Trophoblast cell (in vitro differentiated cells and primary cell): Measurements from ENCODE around the gene BSND.

ENCODE experiments used
- DNase-seq, 2 donors: peaks; one replicate each; pipeline ENCODE4 v3.0.0-alpha.2; 2016
- H2AFZ ChIP-seq: 2 replicates; pipeline ENCODE4 v1.6.1; 2013; ENCODE audit warnings: low read length, moderate library complexity, mild to moderate bottlenecking; ENCODE audit not compliant: insufficient read depth, poor library complexity
- H2AK5ac ChIP-seq: 2 replicates; pipeline ENCODE4 v1.6.1; 2013; ENCODE audit warnings: mild to moderate bottlenecking, low read length
- H2BK120ac ChIP-seq: 2 replicates; pipeline ENCODE4 v1.6.1; 2013; ENCODE audit warnings: low read length, mild to moderate bottlenecking, moderate library complexity; ENCODE audit not compliant: insufficient read depth, poor library complexity
- H2BK12ac ChIP-seq: 2 replicates; pipeline ENCODE4 v1.6.1; 2013; ENCODE audit warnings: mild to moderate bottlenecking, low read length, moderate library complexity
- H2BK5ac ChIP-seq: 2 replicates; pipeline ENCODE4 v1.6.1; 2013; ENCODE audit warnings: low read length, low read depth, moderate library complexity, mild to moderate bottlenecking; ENCODE audit not compliant: poor library complexity
- H3K14ac ChIP-seq: 2 replicates; pipeline ENCODE4 v1.6.1; 2013; ENCODE audit warnings: mild to moderate bottlenecking, low read length
- H3K18ac ChIP-seq: 2 replicates; pipeline ENCODE4 v1.6.1; 2013; ENCODE audit warnings: mild to moderate bottlenecking, low read length
- H3K23ac ChIP-seq: 2 replicates; pipeline ENCODE4 v1.6.1; 2013; ENCODE audit warnings: low read length
- H3K27ac ChIP-seq: 2 replicates; pipeline ENCODE4 v1.5.1; 2013; ENCODE audit warnings: low read depth, mild to moderate bottlenecking, inconsistent platforms, low read length, moderate library complexity
- H3K27me3 ChIP-seq: 2 replicates; pipeline ENCODE4 v1.6.1; 2013; ENCODE audit warnings: inconsistent platforms, mild to moderate bottlenecking, low read length, moderate library complexity; ENCODE audit not compliant: insufficient read depth
- H3K36me3 ChIP-seq, 2 experiments: 1 replicate in 1 of 2; 2 replicates in 1 of 2; pipeline ENCODE4 v1.6.1; 2013; ENCODE audit warnings: low read length in 2 of 2, mild to moderate bottlenecking in 2 of 2, moderate library complexity in 1 of 2; ENCODE audit not compliant: insufficient read depth in 2 of 2, control insufficient read depth in 1 of 2
- H3K4ac ChIP-seq: 2 replicates; pipeline ENCODE4 v1.6.1; 2013; ENCODE audit warnings: low read depth, mild to moderate bottlenecking, low read length, moderate library complexity
- H3K4me1 ChIP-seq, 2 experiments: 1 replicate in 1 of 2; 2 replicates in 1 of 2; pipeline ENCODE4 v1.6.1; 2013; ENCODE audit warnings: low read length in 2 of 2, mild to moderate bottlenecking in 2 of 2, moderate library complexity in 1 of 2; ENCODE audit not compliant: insufficient read depth in 2 of 2, control insufficient read depth in 1 of 2
- H3K4me2 ChIP-seq: 2 replicates; pipeline ENCODE4 v1.6.1; 2013; ENCODE audit warnings: inconsistent platforms, mild to moderate bottlenecking, low read length, moderate library complexity
- H3K4me3 ChIP-seq: 2 replicates; pipeline ENCODE4 v1.5.1; 2013; ENCODE audit warnings: mild to moderate bottlenecking, low read depth, low read length, inconsistent platforms
- H3K79me1 ChIP-seq: one replicate; pipeline ENCODE4 v1.6.1; 2013; ENCODE audit warnings: low read length
- H3K79me2 ChIP-seq: 2 replicates; pipeline ENCODE4 v1.6.1; 2013; ENCODE audit warnings: low read length, mild to moderate bottlenecking; ENCODE audit not compliant: control insufficient read depth, insufficient read depth, poor library complexity
- H3K9ac ChIP-seq: 2 replicates; pipeline ENCODE4 v1.6.1; 2013; ENCODE audit warnings: mild to moderate bottlenecking, low read length
- H3K9me3 ChIP-seq: 2 replicates; pipeline ENCODE4 v1.6.1; 2013; ENCODE audit warnings: low read depth, mild to moderate bottlenecking, control low read depth, inconsistent platforms, low read length; ENCODE audit not compliant: insufficient read depth
- H4K12ac ChIP-seq: 2 replicates; pipeline ENCODE4 v1.6.1; 2013; ENCODE audit warnings: low read depth, mild to moderate bottlenecking, low read length, moderate library complexity
- H4K8ac ChIP-seq: 2 replicates; pipeline ENCODE4 v1.6.1; 2013; ENCODE audit warnings: low read depth, mild to moderate bottlenecking, low read length, moderate library complexity
- H4K91ac ChIP-seq: one replicate; pipeline ENCODE4 v1.6.1; 2013; ENCODE audit warnings: low read depth, mild to moderate bottlenecking, low read length, moderate library complexity
- WGBS: extraction: QIAGEN DNeasy Blood & Tissue Kit; methylation state at CpG from one replicate; pipeline ENCODE4 v1.1.7; 2013; ENCODE audit warnings: missing lambda C conversion rate; ENCODE audit not compliant: insufficient read length, insufficient coverage; ENCODE audit errors: extremely low coverage; 5-methylcytosine and 5-hydroxymethylcytosine counted together

The BSND gene

GRCh38 chr1:54979327-54979891 lies 19.3 kb upstream of the BSND start:
- no peak overlapping the region for H3K14ac ChIP-seq
- H4K12ac ChIP-seq, result no peak overlapping the region
- no peak overlapping the region for H2BK120ac ChIP-seq
- no CpG with 5 or more reads among the region's 5 CpGs for WGBS
- H3K4ac ChIP-seq, result no peak overlapping the region
- no peak overlapping the region for H2AK5ac ChIP-seq
- H3K23ac ChIP-seq, result no peak overlapping the region
- peaks cover 2% of the 10 kb centered on the region for H3K79me1 ChIP-seq
- no peak overlapping the region for H4K91ac ChIP-seq
- H2AFZ ChIP-seq, result no peak overlapping the region
- no peak for DNase-seq
- H2BK12ac ChIP-seq, result no peak overlapping the region
- no peak overlapping the region for H3K9ac ChIP-seq
- H3K27ac ChIP-seq, result no peak overlapping the region
- no peak overlapping the region for H3K18ac ChIP-seq
- H3K4me1 ChIP-seq, result peaks cover 9 to 17% of the 10 kb centered on the region in 2 experiments
- no peak overlapping the region for H4K8ac ChIP-seq
- no peak overlapping the region for H2BK5ac ChIP-seq
- H3K36me3 ChIP-seq, result no peaks in the 10 kb centered on the region
- no peak overlapping the region for H3K4me2 ChIP-seq
- H3K4me3 ChIP-seq, result no peak overlapping the region
- no peaks in the 10 kb centered on the region for H3K79me2 ChIP-seq
- no peaks in the 10 kb centered on the region for H3K9me3 ChIP-seq
- H3K27me3 ChIP-seq, result peaks cover 14% of the 10 kb centered on the region

GRCh38 chr1:54980046-54980527 lies 18.6 kb upstream of the BSND start:
- Histone ChIP-seq H3K36me3 (no peaks in the 10 kb centered on the region), H4K12ac (no peak overlapping the region), H3K23ac (no peak overlapping the region), H3K9ac (no peak overlapping the region), H3K4me2 (peak overlapping the region; percentile 67), H3K27me3 (peaks cover 14% of the 10 kb centered on the region), H2AK5ac (no peak overlapping the region), H4K8ac (no peak overlapping the region), H2BK5ac (no peak overlapping the region), H3K27ac (no peak overlapping the region), H2AFZ (no peak overlapping the region), H2BK120ac (no peak overlapping the region), H3K4me1 (peaks cover 9 to 17% of the 10 kb centered on the region in 2 experiments), H2BK12ac (no peak overlapping the region), H3K18ac (no peak overlapping the region), H3K79me2 (no peaks in the 10 kb centered on the region), H3K4me3 (no peak overlapping the region), H4K91ac (no peak overlapping the region), H3K9me3 (no peaks in the 10 kb centered on the region), H3K79me1 (peaks cover 2% of the 10 kb centered on the region), H3K14ac (no peak overlapping the region), H3K4ac (no peak overlapping the region)
- no peak for DNase-seq
- WGBS, result no CpG with 5 or more reads among the region's 25 CpGs

DNA sequence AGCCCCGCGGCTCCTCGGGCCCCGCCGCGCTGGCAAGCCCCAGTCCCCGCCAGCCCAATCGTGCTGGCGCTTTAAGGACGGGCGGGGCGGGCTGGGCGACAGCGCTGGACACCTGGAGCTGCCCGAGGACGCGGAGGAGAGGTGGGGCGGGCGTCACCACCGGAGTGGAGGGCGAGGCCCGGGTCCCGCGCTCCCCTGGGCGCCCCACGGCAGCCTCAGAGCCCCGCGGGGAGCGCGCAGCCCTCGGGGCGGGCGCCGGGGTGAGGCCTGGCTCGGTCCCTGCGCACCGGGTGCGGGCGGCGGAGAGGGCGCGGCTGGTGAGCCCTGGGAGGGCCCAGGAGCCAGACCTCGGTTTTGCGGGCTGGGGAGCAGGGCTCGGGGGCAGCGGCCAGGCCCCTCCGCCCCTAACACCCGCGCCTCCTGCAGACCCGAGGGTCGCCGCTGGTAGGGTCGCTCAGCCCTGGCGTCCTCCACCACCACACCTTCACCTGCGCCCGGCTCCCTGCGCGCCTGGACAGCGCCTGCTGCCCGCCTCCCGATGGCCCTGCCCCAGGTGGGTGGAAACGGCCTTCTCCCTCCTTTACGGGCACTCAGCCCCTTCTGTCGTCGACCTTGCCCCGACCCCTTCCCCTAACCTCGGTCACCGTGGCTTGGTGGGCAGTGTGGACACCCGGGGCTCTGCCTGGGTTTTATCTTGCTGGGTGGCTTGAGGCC lies 18.0 kb upstream of the BSND start, which contains the start of gene TMEM61:
Gene TMEM61, plus strand, starts transcription at position 101 of the 714 bp plus-strand sequence. Its CDS starts 438 bp downstream, at position 539.
- H2AFZ ChIP-seq, result peak within 1 kb of the TSS; percentile 35
- peaks cover 14% of the 10 kb centered on the region for H3K27me3 ChIP-seq
- DNase-seq, result peak in 1 of 2 donors; percentile 22
- H3K4me1 ChIP-seq, result peaks cover 9 to 17% of the 10 kb centered on the region in 2 experiments
- H3K14ac ChIP-seq, result no peak within 1 kb of the TSS
- no peak within 1 kb of the TSS for H2BK120ac ChIP-seq
- no peak within 1 kb of the TSS for H3K23ac ChIP-seq
- no peak within 1 kb of the TSS for H3K4ac ChIP-seq
- H2BK12ac ChIP-seq, result no peak within 1 kb of the TSS
- H3K79me1 ChIP-seq, result peaks cover 2% of the 10 kb centered on the region
- no peak within 1 kb of the TSS for H4K8ac ChIP-seq
- no peaks in the 10 kb centered on the region for H3K9me3 ChIP-seq
- peak within 1 kb of the TSS; percentile 67 for H3K4me2 ChIP-seq
- H3K4me3 ChIP-seq, result no peak within 1 kb of the TSS
- no peak within 1 kb of the TSS for H2BK5ac ChIP-seq
- H3K9ac ChIP-seq, result no peak within 1 kb of the TSS
- H4K91ac ChIP-seq, result no peak within 1 kb of the TSS
- no peak within 1 kb of the TSS for H2AK5ac ChIP-seq
- WGBS, result no CpG with 5 or more reads among the region's 69 CpGs
- no peaks in the 10 kb centered on the region for H3K36me3 ChIP-seq
- H3K18ac ChIP-seq, result no peak within 1 kb of the TSS
- no peak within 1 kb of the TSS for H4K12ac ChIP-seq
- no peaks in the 10 kb centered on the region for H3K79me2 ChIP-seq
- no peak within 1 kb of the TSS for H3K27ac ChIP-seq

- no peak for DNase-seq
- Histone ChIP-seq H2BK12ac (no peak overlapping the region), H3K36me3 (no peaks in the 10 kb centered on the region), H3K27ac (no peak overlapping the region), H3K27me3 (peaks cover 14% of the 10 kb centered on the region), H3K4me1 (peaks cover 9 to 15% of the 10 kb centered on the region in 2 experiments), H2BK120ac (no peak overlapping the region), H4K12ac (no peak overlapping the region), H3K9me3 (no peaks in the 10 kb centered on the region), H3K79me2 (no peaks in the 10 kb centered on the region), H3K23ac (no peak overlapping the region), H3K4me2 (no peak overlapping the region), H3K18ac (no peak overlapping the region), H3K9ac (no peak overlapping the region), H3K4ac (no peak overlapping the region), H2AK5ac (no peak overlapping the region), H3K14ac (no peak overlapping the region), H2BK5ac (no peak overlapping the region), H4K91ac (no peak overlapping the region), H3K4me3 (no peak overlapping the region), H4K8ac (no peak overlapping the region), H3K79me1 (peaks cover 2% of the 10 kb centered on the region), H2AFZ (no peak overlapping the region)
- WGBS, result no CpG with 5 or more reads among the region's 8 CpGs
Observed at GRCh38 chr1:54981466-54981865, 17.3 kb upstream of the BSND start.
